Testis (tissue), 3 donors: ENCODE results near the gene GRIN3B. TPM values are rescaled to one million over a fixed set of nuclear protein-coding genes. Genes with fewer than 3 reads are reported as not detected.

Source experiments
- DNase-seq: peaks from one replicate; pipeline ENCODE4 v3.0.0-alpha.2; 2019
- H3K27ac ChIP-seq, 2 donors: fragments of 200-600 bp; sonication (generic); one replicate each; pipeline ENCODE4 v1.5.1; 2019
- H3K27me3 ChIP-seq: fragments of 200-600 bp; sonication (generic); one replicate; pipeline ENCODE4 v1.5.1; 2019
- H3K36me3 ChIP-seq: fragments of 200-600 bp; sonication (generic); one replicate; pipeline ENCODE4 v1.5.1; 2017; ENCODE audit warnings: low read depth; ENCODE audit errors: missing control alignments
- H3K4me1 ChIP-seq: fragments of 200-600 bp; sonication (generic); one replicate; pipeline ENCODE4 v1.5.1; 2019
- H3K4me3 ChIP-seq, 2 donors: fragments of 200-600 bp; sonication (generic); one replicate each; pipeline ENCODE4 v1.5.1; 2017 to 2019
- H3K9me3 ChIP-seq: fragments of 200-600 bp; sonication (generic); one replicate; pipeline ENCODE4 v1.5.1; 2017
- POLR2A ChIP-seq: fragments of 450-650 bp; IDR thresholded peaks from one replicate; pipeline ENCODE4 v1.6.1; 2017; ENCODE audit warnings: antibody characterized with exemption, mild to moderate bottlenecking, moderate library complexity
- WGBS, 2 donors: methylation state at CpG; one replicate each; pipeline ENCODE4 v1.1.5; 2018; 5-methylcytosine and 5-hydroxymethylcytosine counted together
- intact Hi-C: fragments of 100-400 bp; cut with DNase I; formaldehyde crosslinking; loops from one replicate; pipeline ENCODE4 v1.15.1; 2023; ENCODE audit warnings: low total_unique reads
- polyA plus RNA-seq: library from polyadenylated mRNA; stranded (reverse); fragments of 350-450 nt; fragmentation: Illumina TruSeq; extraction: RNeasy Lipid Tissue Mini Kit (QIAGEN cat#74804); gene quantifications from one replicate; pipeline ENCODE4 v1.2.3, GENCODE V29; 2014; ENCODE audit warnings: low read depth, low replicate concordance; ENCODE audit not compliant: insufficient read depth
- small RNA-seq, 2 donors: library from RNA; depleted of rRNA; stranded (forward); fragments of <200 nt; gene quantifications; one replicate each; pipeline ENCODE3, GENCODE V24; 2016
- total RNA-seq, 2 donors: library from RNA; depleted of rRNA; stranded (reverse); fragments of >200 nt; gene quantifications; one replicate each; pipeline ENCODE4 v1.2.3, GENCODE V29; 2016
- TF ChIP-seq, protein P1 (sequence below), 3 experiments: fragments of 450-650 bp in 2 of 3; fragments of 200-600 bp in 1 of 3; sonication (generic) in 1 of 3; IDR thresholded peaks; one replicate each; pipeline ENCODE4 v1.5.1; 2016 to 2019; ENCODE audit warnings: antibody characterized with exemption in 3 of 3, mild to moderate bottlenecking in 2 of 3, moderate library complexity in 1 of 3

Gene GRIN3B
- total and polyA plus RNA-seq, 3 donors from 2014 or later, result 1.1 to 2.4 (median 1.3) TPM

DNA sequence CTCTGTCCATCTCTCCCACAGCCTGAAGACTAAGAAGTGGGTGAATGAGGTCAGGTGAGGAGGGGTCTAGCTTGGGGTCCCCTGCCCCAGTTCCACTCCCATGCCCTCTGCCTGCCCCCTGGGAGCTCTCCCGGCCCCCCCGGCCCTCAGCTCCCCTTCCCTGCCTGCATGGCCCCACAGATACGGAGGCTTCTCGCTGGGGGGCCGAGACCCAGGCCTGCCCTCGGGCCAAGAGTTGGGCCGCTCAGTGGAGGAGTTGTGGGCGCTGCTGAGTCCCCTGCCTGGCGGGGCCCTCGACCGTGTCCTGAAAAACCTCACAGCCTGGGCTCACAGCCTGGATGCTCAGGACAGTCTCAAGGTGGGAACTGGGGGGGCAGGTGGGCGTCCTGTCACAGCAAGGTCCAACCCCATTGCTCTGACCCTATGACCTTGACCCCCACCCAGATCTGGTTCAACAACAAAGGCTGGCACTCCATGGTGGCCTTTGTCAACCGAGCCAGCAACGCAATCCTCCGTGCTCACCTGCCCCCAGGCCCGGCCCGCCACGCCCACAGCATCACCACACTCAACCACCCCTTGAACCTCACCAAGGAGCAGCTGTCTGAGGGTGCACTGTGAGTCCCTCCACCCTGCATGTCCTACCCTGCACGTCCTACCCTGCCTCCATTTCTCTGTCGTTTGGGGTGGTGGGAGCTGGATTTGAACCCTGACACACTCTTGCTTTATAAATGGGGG, 55.8 kb downstream of the GRIN3B start:
- no peak for DNase-seq
- H3K4me3 ChIP-seq, result no peak overlapping the region
- no peaks in the 10 kb centered on the region for H3K9me3 ChIP-seq
- intact Hi-C loops, result no loop called here
- H3K27ac ChIP-seq, result no peak overlapping the region
- H3K27me3 ChIP-seq, result no peaks in the 10 kb centered on the region
- no peaks in the 10 kb centered on the region for H3K4me1 ChIP-seq
- TF ChIP-seq POLR2A, result no peak
- WGBS, 2 donors, result 95 to 97% methylated on average over 13 to 20 of the region's 20 CpGs
- no peaks in the 10 kb centered on the region for H3K36me3 ChIP-seq

DNA sequence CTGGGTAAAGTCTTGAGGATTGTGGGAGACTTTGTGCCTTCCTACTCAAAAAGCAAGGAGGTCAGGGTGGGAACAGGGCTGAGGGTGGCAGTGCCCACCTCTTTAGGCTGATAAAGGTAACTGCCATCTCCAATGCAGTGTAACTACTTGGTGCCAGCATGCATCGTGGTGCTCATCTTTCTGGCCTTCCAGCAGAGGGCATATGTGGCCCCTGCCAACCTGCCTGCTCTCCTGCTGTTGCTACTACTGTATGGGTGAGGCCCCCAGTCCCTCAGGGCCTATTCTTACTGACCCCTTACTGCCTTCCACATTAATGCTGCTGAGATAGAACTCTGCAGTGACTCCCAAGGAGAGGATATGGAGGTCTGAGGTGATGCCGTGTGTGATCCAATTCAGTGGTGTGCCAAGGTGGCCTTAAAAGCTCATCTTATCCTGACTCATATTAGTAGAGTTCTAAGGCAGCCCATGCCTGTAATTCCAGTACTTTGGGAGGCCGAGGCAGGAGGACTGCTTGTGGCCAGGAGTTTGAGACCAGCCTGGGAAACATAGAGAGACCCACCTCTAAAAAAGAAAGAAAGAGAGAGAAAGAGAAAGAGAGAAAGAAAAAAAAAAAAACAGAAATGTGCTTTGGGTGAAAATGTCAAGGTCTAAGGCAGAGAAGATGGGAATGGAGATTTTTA, 57.1 kb downstream of the GRIN3B start:
- no peak for DNase-seq
- WGBS, 2 donors, result 50 to 51% methylated on average over 3 of the region's 3 CpGs
- no peaks in the 10 kb centered on the region for H3K4me1 ChIP-seq
- no peak overlapping the region for H3K27ac ChIP-seq
- intact Hi-C loops, result no loop called here
- H3K36me3 ChIP-seq, result no peaks in the 10 kb centered on the region
- TF ChIP-seq, protein P1, sequence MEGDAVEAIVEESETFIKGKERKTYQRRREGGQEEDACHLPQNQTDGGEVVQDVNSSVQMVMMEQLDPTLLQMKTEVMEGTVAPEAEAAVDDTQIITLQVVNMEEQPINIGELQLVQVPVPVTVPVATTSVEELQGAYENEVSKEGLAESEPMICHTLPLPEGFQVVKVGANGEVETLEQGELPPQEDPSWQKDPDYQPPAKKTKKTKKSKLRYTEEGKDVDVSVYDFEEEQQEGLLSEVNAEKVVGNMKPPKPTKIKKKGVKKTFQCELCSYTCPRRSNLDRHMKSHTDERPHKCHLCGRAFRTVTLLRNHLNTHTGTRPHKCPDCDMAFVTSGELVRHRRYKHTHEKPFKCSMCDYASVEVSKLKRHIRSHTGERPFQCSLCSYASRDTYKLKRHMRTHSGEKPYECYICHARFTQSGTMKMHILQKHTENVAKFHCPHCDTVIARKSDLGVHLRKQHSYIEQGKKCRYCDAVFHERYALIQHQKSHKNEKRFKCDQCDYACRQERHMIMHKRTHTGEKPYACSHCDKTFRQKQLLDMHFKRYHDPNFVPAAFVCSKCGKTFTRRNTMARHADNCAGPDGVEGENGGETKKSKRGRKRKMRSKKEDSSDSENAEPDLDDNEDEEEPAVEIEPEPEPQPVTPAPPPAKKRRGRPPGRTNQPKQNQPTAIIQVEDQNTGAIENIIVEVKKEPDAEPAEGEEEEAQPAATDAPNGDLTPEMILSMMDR (IDR thresholded peaks at IDR 0.05), result no peak
- no peak for TF ChIP-seq POLR2A
- no peak overlapping the region for H3K4me3 ChIP-seq
- no peaks in the 10 kb centered on the region for H3K27me3 ChIP-seq
- no peaks in the 10 kb centered on the region for H3K9me3 ChIP-seq

- 94 to 96% methylated on average over 5 of the region's 5 CpGs for WGBS, 2 donors
- Histone ChIP-seq H3K27ac (no peak overlapping the region), H3K4me3 (no peak overlapping the region), H3K27me3 (no peaks in the 10 kb centered on the region), H3K4me1 (no peaks in the 10 kb centered on the region), H3K9me3 (no peaks in the 10 kb centered on the region), H3K36me3 (no peaks in the 10 kb centered on the region)
- no peak for TF ChIP-seq POLR2A
- TF ChIP-seq, protein P1 (IDR thresholded peaks at IDR 0.05), result no peak
- intact Hi-C loops, result no loop called here
- DNase-seq, result no peak
Observed at GRCh38 chr19:1058112-1058511, 57.9 kb downstream of the GRIN3B start.

Small RNA genes lying within 50 kb of the gene (small RNA-seq; reads per million reads assigned to genes)
- 0 to 0.28 reads per million in 2 donors for gene RNU6-2

Other genes starting within 250 kb of the GRIN3B start
- 1 to 10 TPM; 1.1 to 3.1 TPM for gene MISP, start 249.3 kb upstream of the GRIN3B start, total RNA-seq
- 1.1 TPM for gene MISP, start 249.3 kb upstream of the GRIN3B start, polyA plus RNA-seq
- 100 to 1,000 TPM; 168 to 196 TPM for gene PTBP1, start 203.0 kb upstream of the GRIN3B start, total RNA-seq
- 116 TPM for gene PTBP1, start 203.0 kb upstream of the GRIN3B start, polyA plus RNA-seq
- gene PLPPR3, start 178.5 kb upstream of the GRIN3B start, total RNA-seq, result 10 to 100 TPM; 16.9 to 20.1 TPM
- gene PLPPR3, start 178.5 kb upstream of the GRIN3B start, polyA plus RNA-seq, result 2.7 TPM
- 1 to 10 TPM; 5.4 to 5.8 TPM for gene AZU1, start 172.6 kb upstream of the GRIN3B start, total RNA-seq
- gene AZU1, start 172.6 kb upstream of the GRIN3B start, polyA plus RNA-seq, result 1.4 TPM
- 1 to 10 TPM; 1.0 to 1.8 TPM for gene PRTN3, start 159.4 kb upstream of the GRIN3B start, total RNA-seq
- gene PRTN3, start 159.4 kb upstream of the GRIN3B start, polyA plus RNA-seq, result not detected
- gene ELANE, start 148.1 kb upstream of the GRIN3B start, total RNA-seq, result under 1 TPM in 1 of 2 donors, not detected in 1; 0.74 TPM
- 0.50 TPM for gene ELANE, start 148.1 kb upstream of the GRIN3B start, polyA plus RNA-seq
- gene CFD, start 140.8 kb upstream of the GRIN3B start, total RNA-seq, result 100 to 1,000 TPM in 1 of 2 donors, 10 to 100 TPM in 1; 83.1 to 185 TPM
- 84.3 TPM for gene CFD, start 140.8 kb upstream of the GRIN3B start, polyA plus RNA-seq
- 100 to 1,000 TPM in 1 of 2 donors, 10 to 100 TPM in 1; 94.7 to 124 TPM for gene MED16, start 107.2 kb upstream of the GRIN3B start, total RNA-seq
- 50.7 TPM for gene MED16, start 107.2 kb upstream of the GRIN3B start, polyA plus RNA-seq
- not detected for gene RNU6-9, start 106.9 kb upstream of the GRIN3B start, total RNA-seq
- not detected for gene RNU6-9, start 106.9 kb upstream of the GRIN3B start, polyA plus RNA-seq
- gene R3HDM4, start 87.2 kb upstream of the GRIN3B start, total RNA-seq, result 10 to 100 TPM; 24.6 to 30.1 TPM
- gene R3HDM4, start 87.2 kb upstream of the GRIN3B start, polyA plus RNA-seq, result 19.2 TPM
- gene KISS1R, start 83.1 kb upstream of the GRIN3B start, total RNA-seq, result not detected
- gene KISS1R, start 83.1 kb upstream of the GRIN3B start, polyA plus RNA-seq, result not detected
- 10 to 100 TPM; 15.3 to 26.5 TPM for gene ARID3A, start 74.4 kb upstream of the GRIN3B start, total RNA-seq
- gene ARID3A, start 74.4 kb upstream of the GRIN3B start, polyA plus RNA-seq, result 38.2 TPM
- 100 to 1,000 TPM in 1 of 2 donors, 10 to 100 TPM in 1; 70.9 to 108 TPM for gene WDR18, start 16.1 kb upstream of the GRIN3B start, total RNA-seq
- 38.7 TPM for gene WDR18, start 16.1 kb upstream of the GRIN3B start, polyA plus RNA-seq
- 100 to 1,000 TPM; 339 to 405 TPM for gene TMEM259, start 20.7 kb downstream of the GRIN3B start, total RNA-seq
- 164 TPM for gene TMEM259, start 20.7 kb downstream of the GRIN3B start, polyA plus RNA-seq
- not detected for gene RNU6-2, start 21.1 kb downstream of the GRIN3B start, total RNA-seq
- gene RNU6-2, start 21.1 kb downstream of the GRIN3B start, polyA plus RNA-seq, result not detected
- gene CNN2, start 26.2 kb downstream of the GRIN3B start, total RNA-seq, result 10 to 100 TPM; 19.1 to 28.0 TPM
- 36.4 TPM for gene CNN2, start 26.2 kb downstream of the GRIN3B start, polyA plus RNA-seq
- gene ABCA7, start 39.7 kb downstream of the GRIN3B start, total RNA-seq, result 10 to 100 TPM; 12.1 to 14.6 TPM
- 7.3 TPM for gene ABCA7, start 39.7 kb downstream of the GRIN3B start, polyA plus RNA-seq
- 10 to 100 TPM; 20.7 to 31.7 TPM for gene ARHGAP45, start 66.7 kb downstream of the GRIN3B start, total RNA-seq
- gene ARHGAP45, start 66.7 kb downstream of the GRIN3B start, polyA plus RNA-seq, result 14.1 TPM
- gene POLR2E, start 95.0 kb downstream of the GRIN3B start, total RNA-seq, result 100 to 1,000 TPM in 1 of 2 donors, 10 to 100 TPM in 1; 96.5 to 143 TPM
- gene POLR2E, start 95.0 kb downstream of the GRIN3B start, polyA plus RNA-seq, result 246 TPM
- 1,000 to 10,000 TPM; 1,153 to 1,773 TPM for gene GPX4, start 103.6 kb downstream of the GRIN3B start, total RNA-seq
- gene GPX4, start 103.6 kb downstream of the GRIN3B start, polyA plus RNA-seq, result 1,893 TPM
- gene SBNO2, start 173.8 kb downstream of the GRIN3B start, total RNA-seq, result 10 to 100 TPM; 58.9 to 65.0 TPM
- gene SBNO2, start 173.8 kb downstream of the GRIN3B start, polyA plus RNA-seq, result 34.3 TPM
- gene STK11, start 205.4 kb downstream of the GRIN3B start, total RNA-seq, result 100 to 1,000 TPM; 194 to 209 TPM
- 197 TPM for gene STK11, start 205.4 kb downstream of the GRIN3B start, polyA plus RNA-seq
- 1 to 10 TPM; 5.2 to 6.6 TPM for gene CBARP, start 237.6 kb downstream of the GRIN3B start, total RNA-seq
- 1.5 TPM for gene CBARP, start 237.6 kb downstream of the GRIN3B start, polyA plus RNA-seq
- gene ATP5F1D, start 241.3 kb downstream of the GRIN3B start, total RNA-seq, result 100 to 1,000 TPM; 104 to 166 TPM
- 94.5 TPM for gene ATP5F1D, start 241.3 kb downstream of the GRIN3B start, polyA plus RNA-seq
- gene MIDN, start 248.2 kb downstream of the GRIN3B start, total RNA-seq, result 10 to 100 TPM; 38.2 to 42.4 TPM
- gene MIDN, start 248.2 kb downstream of the GRIN3B start, polyA plus RNA-seq, result 30.3 TPM